Stimulated activated CD4-positive, alpha-beta T cell treated with anti-CD3 and anti-CD28 coated beads, Interleukin-1b, Interleukin-23, amount 100 ng/mL, for 24 hours (primary cell): Measurements from ENCODE around the gene IMPG2.
"Not testable (repeated sequence)": the region's sequence is repeated elsewhere in the genome, so short reads cannot be mapped to it uniquely, and the experiment has no call there.

Source experiments
- DNase-seq, 4 experiments: peaks; one replicate each; pipeline ENCODE4 v3.0.0-alpha.2; 2020; ENCODE audit warnings: low read depth in 4 of 4, low spot score in 1 of 4

Gene IMPG2

DNA sequence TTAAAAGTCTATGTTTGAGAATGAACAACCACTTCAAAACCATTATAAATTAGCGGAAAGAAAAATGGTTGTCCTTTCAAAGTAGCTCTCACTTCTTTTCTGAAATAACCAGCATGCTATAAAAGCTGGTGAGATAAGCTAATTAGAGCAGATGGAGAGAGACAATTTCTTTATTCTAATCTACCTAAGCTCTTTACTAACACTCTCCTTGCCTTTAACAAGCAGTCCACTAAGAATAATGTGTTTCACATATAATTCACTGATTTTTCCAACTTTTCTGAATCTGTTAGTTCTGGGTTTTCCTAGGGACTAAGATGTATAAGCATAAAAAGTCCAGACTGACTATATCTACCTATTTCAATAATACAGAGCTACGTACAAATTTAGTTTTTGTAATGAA, at the start of gene IMPG2:
TSS of gene IMPG2 (minus strand) at position 101 of the 400 bp plus-strand sequence. CDS start 203 bp downstream, outside the sequence.
- DNase-seq: no peak

DNA sequence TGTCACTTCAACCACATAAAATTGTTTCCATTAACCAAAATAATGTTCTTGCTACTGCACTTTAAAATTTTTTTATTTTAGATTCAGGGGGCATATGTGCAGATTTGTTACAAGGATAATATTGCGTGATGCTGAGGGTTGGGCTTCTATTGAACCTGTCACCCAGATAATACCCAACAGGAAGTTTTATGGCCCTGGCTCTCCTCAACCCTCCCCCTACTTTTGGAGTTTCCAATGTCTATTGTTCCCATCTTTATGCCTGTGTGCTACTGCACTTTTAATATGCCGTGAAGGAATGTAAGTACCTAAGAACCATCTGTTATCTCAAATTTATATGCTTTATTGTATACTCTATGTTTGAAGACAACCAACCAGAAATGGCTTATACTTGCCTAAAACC, 42.0 kb upstream of the IMPG2 start:
- no peak for DNase-seq

DNA sequence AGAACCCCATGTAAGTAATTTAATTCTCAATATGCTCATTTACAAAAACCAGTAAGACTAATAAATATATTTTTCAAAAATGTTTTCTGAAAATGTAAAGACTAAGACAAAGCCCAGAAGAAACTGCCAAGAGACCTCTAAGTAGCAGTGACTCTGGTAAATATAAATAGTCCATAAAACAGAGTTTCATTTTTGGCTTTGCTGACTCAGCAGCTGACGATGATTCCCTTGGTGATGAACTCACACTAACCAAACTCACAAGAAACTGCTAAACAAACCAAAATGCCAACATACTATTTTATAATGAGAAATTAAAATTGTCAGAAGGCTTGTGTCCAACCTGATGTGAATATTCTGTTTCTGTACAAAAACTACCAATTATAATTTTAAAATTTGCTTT, 31.5 kb upstream of the IMPG2 start:
- no peak for DNase-seq

DNA sequence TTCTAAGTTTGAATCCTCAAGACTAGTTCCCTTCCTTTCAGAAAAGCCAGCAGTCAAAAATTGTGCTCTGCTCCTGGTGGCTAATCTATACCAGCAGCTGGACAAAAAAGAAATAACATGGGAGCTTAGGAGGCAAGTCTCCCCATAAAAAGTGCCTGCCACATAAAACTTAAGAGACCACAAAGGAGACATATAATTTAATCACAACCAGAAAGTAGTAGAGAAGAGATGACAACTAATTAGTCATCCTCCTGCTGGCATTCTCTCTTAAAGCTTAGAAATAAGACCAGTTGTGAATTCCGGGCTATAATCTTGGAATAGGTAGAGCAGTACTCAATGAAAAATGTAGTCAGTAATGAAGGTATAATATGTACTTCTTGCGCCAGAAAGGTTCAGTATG, 20.2 kb upstream of the IMPG2 start:
- DNase-seq: no peak

DNA sequence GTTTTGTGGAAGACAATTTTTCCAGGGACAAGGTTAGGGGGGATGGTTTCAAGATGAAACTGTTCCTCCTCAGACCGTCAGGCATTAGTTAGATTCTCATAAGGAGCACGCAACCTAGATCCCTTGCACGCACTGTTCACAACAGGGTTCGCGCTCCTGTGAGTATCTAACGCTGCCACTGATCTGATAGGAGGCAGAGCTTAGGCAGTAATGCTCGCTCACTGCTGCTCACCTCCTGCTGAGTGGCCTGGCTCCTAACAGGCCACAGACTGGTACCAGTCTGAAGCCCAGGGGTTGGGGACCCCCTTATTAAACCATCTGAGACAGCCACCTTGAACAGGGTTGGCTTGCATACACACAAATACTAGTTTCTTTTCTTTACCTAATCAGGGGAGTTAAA, 13.5 kb upstream of the IMPG2 start:
- no peak for DNase-seq

DNA sequence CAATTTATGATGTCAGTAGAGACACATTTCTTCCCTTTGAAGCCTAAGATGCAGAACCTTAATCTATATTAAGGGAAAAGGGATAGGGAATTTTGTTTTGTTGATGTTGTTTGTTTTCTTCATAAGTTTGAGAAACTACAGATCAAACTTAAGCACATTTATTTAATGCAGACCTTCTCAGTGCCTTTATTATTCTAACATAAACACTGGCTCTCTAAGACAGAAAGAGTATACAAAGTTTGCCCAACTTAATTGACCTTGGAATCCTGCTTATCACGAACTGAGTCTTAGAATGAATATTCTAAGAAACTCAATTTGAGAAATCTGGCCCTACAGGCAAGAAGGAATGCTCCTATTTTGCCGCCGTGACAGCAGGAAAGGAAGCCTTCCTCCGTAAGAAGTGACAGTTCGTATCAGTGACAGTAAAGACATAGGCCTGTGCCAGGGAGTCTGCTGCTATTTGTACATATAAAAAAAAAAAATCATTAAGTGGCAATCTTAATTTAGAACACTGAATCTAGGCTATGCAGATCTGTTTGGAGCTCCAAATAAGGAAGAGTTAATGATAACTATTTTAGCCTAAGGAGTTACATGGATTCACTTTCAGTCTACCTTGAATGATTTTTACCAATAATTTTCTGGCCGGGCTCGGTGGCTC, 8.8 kb upstream of the IMPG2 start:
- DNase-seq: no peak

DNA sequence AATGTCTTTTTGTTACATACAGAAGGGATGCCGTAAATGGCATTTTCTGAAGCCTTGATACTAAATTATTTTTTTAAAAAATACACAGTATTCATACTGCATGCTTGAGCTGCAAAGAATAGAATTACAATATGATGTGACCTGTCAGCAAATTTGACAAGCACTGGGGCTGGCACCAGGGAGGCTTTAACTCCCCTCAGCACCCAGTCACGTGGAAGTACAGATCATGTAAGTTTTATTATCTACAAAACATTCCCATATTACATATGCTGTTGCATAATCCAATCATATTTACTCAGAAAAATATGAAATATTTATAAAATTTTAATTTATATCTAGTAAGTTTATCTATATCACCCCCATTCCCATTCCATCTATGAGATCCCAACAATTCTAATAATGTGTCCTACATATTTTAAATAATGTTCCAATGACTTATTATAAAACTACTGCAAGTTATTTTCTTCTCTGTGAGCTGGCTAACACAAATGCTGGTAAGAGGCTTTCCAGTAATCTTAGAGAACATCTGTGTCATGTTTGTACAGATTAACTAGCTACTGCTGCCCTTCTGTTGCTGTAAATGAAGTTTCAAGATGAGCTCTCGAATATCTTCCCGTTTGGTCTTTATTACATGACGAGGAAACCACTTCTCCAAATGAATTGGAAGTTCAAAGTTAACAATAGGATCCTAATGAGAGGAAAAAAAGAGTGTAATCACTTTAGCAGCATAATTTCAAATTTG, 5.2 kb upstream of the IMPG2 start:
- no peak for DNase-seq

DNA sequence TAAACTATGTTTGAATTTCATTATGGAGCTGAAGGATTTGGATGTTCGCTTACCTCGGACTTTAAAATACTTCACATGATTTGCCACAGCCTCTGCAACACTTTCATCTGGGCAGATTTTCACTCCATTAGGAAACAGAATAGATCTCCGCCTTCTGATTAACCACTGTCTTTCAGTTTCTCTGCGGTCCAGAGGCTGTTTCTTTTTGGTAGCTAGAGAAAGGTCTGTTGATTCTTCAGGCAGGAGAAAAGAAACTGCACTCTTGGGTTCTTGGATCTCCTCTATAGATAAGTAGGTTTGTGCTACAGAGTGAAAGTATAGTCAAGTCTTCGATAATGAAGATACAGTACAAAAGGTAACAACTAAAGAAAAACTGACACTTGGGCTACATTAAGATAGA, 844 bp downstream of the IMPG2 start:
- no peak for DNase-seq

DNA sequence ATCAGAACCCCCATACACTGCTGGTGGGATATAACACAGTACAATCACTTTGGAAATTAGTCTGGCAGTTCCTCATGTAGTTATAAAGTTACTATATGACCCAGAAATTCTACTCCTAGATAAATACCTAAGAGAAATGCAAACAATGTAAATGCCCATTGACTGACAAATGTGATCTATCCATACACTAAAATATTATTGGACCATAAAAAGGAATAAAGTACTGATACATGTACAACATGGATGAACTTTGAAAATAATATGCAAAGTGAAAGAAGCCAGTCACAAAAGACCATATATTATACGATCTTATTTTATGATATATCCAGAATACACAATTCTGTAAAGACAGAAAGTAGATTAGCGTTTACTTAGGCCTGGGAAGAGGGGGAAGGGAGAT, 7.8 kb downstream of the IMPG2 start:
- DNase-seq: no peak

DNA sequence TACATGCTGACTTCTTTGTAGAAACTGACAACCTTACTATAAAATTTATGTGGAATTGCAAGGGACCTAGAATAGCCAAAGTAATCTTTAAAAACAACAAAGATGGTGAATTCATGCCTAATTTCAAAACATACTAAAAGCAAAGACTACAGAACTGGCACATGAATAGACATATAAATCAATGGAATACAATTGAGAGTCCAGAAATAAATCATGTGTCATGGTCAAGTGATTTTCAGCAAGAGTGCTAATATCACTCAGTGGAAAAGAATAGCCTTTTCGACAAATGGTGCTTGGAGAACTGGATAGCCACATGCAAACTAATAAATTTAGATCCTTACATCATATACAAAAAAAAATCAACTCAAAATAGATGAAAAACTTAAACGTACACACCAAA, 8.7 kb downstream of the IMPG2 start:
- DNase-seq: no peak

DNA sequence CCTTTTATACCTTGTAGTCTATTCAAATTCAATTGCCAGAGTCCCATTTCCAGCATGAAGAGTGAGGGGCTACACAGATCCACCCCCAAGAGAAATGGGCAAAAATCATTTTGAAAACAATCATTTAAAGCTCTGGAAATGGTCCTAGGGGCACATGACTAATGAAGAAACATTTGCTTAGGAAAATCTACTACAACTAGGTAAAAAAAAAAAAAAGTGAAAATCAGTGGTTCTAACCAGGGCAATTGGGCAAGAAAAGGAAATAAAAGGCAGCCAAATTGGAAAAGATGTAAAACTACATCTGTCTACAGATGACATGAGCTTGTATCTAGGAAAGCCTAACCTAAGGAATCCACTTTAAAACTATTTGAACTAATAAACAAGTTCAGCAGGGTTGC, 9.4 kb downstream of the IMPG2 start:
- DNase-seq: no peak

DNA sequence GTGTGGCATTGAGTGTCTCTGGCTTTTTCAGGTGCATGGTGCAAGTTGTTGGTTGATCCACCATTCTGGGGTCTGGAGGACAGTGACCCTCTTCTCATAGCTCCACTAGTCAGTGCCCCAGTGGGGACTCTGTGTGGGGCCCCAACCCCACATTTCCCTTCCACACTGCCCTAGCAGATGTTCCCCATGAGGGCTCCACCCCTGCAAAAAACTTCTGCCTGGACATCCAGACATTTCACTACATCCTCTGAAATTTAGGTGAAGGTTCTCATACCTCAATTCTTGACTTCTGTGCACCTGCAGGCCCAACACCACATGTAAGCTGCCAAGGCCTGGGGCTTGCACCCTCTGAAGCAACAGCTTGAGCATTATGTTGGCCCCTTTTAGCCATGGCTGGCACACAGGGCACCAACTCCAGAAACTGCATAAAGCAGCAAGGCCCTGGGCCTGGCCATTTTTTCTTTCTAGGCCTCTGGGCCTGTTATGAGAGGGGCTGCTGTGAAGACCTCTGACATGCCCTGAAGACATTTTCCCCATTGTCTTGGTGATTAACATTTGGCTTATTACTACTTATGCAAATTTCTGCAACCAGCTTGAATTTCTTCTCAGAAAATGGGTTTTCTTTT, 12.1 kb downstream of the IMPG2 start:
- DNase-seq: not testable (repeated sequence)

DNA sequence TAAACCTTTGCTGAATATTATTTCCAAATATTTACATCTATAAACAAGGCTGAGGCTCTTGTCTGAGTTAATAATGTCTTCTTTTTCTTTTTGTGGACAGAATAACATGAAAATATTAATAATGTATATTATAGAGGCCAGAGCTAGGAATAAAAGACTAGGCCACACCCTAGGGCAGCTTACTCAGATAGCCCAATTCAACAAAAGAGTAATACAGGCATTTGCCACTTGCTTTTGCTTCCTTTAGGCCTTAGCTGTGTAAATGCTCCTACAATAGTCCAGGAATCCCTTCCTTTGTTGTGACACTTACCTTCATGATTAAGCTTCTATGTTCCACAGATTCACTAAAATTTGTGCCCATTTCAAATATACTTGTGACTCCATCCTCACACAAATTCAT, 16.5 kb downstream of the IMPG2 start:
- DNase-seq: no peak

DNA sequence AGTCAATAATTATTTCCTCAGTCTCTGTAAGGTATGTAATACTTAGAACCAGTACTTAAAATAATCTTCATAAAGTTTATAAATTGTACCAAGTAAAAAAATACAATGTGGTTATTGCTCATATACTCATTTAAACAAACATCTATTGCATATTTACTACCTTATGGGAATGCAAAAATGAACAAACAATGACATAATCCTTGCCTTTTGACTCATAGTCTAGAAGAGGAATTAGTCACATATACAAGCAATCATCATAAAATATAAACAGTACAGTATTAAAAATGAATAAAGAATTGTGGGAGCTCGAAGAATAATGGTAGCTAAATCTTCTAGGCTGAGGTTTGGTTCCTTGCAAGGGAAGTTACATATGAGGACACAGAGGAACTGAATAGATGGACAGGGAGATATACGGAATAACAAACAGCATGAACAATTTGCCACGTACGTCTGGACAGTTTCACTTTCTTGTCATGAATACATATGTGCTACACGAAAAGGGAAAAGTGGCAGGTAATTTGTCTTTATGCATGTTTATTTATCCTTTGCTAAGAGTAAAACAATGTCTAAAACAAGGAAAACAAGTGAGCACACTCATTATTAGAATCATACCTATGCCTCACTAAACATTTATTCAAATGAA, 17.2 kb downstream of the IMPG2 start:
- no peak for DNase-seq

DNA sequence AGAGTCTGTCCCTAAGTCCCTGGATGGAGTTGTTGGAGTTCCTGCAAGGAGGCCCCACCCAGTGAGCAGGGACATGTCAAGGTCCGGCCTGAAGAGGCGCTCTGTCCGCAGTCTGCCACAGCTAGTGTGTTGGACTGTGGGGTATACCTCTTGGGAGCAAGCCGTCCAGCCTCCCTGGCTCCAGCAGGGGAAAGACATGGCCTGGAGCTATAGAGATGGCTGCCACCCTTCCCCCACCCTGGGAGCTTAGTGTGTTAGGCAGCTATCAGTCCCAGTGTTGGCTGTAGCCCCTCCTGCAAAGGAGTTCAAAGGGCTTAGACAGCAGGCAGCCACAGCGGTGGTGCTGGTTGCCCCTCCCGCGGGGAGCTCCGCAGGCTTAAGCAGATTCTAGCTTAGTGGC, 20.3 kb downstream of the IMPG2 start:
- no peak for DNase-seq

DNA sequence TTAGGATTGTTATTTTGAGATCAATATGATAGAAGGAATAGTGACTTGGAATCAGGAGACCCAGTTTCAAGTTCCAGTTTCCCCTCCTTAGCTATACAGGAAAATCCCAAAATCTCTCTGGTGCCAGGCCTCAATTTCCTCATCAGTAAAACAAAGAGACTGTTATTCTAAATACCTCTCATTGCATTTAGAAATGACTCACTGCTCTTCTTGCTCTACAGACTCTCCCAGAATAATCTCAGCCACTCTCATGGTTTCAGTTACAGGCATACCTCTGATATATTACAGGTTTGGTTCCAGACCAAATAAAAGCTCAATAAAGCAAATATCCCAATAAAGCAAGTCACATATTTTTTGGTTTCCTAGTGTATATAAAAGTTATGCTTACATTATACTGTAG, 28.3 kb downstream of the IMPG2 start:
- DNase-seq: no peak

DNA sequence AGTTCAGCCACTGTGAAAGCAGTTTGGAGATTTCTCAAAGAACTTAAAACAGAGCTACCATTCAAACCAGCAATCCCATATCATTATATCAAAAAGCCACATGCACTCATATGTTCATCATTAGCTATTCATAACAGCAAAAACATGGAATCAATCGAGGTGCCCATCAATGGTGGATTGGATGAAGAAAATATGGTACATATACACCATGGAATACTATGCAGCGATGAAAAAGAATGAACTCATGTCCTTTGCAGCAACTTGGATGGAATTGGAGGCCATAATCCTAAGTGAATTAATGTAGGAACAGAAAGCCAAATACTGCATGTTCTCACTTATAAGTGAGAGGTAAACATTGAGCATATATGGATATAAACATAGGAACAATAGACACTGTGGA, 32.1 kb downstream of the IMPG2 start:
- no peak for DNase-seq

DNA sequence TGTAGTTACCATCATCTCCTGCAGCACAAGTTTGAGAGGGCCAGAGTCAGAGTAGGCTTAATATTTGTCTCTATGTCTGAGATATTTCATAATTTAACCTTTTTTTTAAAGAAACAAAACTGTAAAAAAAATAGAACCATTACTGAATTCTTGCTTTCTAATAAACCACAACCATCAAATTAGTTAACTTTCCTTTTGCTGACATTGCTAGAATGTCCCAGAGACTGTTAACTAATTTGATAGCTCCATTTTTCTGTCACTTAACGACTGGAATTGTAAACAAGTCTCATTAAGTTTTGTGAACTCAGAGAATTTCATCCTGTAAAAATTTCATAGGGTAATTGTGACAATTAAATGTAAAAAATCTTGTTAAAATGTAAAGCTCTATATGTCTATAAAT, 35.6 kb downstream of the IMPG2 start:
- DNase-seq: no peak

DNA sequence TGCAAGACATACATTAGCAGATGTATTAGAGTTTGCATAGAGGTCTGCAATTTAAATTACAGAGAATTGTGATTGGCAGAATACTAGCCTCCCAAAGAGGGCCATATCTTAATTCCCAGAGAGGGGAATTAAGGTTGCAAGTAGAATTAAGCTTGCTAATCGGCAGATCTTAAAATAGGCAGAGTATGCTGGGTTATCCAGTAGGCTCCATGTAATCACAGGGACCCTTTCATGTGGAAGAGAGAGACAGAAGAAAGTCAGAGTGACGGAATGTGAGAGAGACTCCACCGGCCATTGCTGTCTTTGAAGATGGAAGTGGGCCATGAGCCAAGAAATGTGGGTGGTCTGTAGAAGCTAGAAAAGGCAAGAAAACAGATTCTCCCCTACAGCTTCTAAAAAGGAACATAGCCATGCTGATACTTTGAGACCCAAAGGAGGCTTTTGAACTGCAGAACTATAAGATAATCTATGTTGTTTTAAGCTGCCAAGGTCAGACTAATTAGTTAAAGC, 38.8 kb downstream of the IMPG2 start:
- DNase-seq: no peak

DNA sequence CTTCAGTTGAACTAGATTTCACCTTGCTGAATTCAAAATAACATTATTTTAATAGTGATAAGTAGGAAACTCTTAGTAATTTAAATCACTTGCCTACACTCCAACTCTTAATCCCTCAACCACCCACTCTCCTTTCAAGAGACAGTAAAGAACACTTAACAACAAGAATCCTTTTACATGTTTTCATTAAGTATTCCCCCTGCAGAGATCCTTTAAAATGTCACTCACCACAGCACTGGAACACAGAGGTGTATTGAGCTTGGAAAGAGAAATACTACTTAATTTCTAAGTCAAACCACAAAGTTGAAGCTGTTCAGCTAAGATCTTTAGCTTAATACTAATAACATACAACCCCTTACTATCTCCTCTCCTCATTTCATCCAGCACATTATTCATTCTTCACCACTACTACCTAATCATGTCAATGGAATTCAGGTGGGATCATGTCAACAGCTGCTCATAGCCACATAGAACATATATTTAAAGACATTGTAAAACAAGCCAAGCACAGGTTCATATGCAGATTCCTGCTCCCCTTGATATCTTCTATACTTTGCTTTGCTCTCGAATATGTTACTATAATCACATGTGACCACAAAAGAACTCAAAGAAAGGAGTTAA, 40.5 kb downstream of the IMPG2 start:
- no peak for DNase-seq

DNA sequence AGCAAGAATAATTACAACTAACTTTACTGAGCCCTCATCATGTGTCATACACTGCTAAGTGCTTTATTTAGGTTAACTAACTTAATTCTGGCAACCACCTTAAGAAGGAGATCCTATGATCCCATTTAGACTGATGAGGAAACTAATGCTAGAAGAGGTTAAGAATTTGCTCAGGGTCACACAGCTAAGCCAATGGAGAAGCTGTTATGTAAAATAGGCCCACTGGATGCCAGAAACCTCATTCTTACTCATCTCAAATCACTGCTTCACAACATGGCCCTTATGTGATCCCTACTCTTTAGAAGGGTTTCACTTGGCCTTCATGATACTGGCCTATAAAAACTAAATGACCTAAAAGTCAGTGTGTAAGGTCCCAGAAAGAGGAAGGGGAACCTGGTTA, 41.2 kb downstream of the IMPG2 start:
- DNase-seq: no peak
